GM12878 (cell line): ENCODE measurements around the gene ZMIZ1. TPM values are rescaled to one million over a fixed set of nuclear protein-coding genes. Genes with fewer than 3 reads are reported as not detected.

ENCODE experiments used
- BACH1 ChIP-seq: fragments of 450-650 bp; IDR thresholded peaks from 2 replicates; pipeline ENCODE4 v1.6.1; 2017; ENCODE audit warnings: mild to moderate bottlenecking, borderline replicate concordance
- BMI1 ChIP-seq: fragments of 450-650 bp; IDR thresholded peaks from 2 replicates; pipeline ENCODE4 v1.6.1; 2016; ENCODE audit warnings: mild to moderate bottlenecking, moderate library complexity, borderline replicate concordance
- CEBPZ ChIP-seq: fragments of 150-350 bp; IDR thresholded peaks from 2 replicates; pipeline ENCODE4 v1.6.1; 2016; ENCODE audit warnings: low read depth, low read length
- ESRRA ChIP-seq: IDR thresholded peaks from 2 replicates; pipeline ENCODE4 v1.6.1; 2012; ENCODE audit warnings: mild to moderate bottlenecking, low read length, improper control_type of control experiment
- KAT2A ChIP-seq: conservative IDR thresholded peaks from 2 replicates; pipeline ENCODE4 v1.6.1; 2011; ENCODE audit warnings: low read depth, low read length; ENCODE audit not compliant: control insufficient read depth
- MYB ChIP-seq: fragments of 150-350 bp; IDR thresholded peaks from 2 replicates; pipeline ENCODE4 v1.6.1; 2014; ENCODE audit warnings: mild to moderate bottlenecking, low read depth, low read length, borderline replicate concordance
- NFXL1 ChIP-seq: fragments of 450-650 bp; IDR thresholded peaks from 2 replicates; pipeline ENCODE4 v1.6.1; 2017; ENCODE audit warnings: antibody characterized with exemption, mild to moderate bottlenecking, borderline replicate concordance
- NR2F1 ChIP-seq: fragments of 450-650 bp; conservative IDR thresholded peaks from 2 replicates; pipeline ENCODE4 v1.6.1; 2017; ENCODE audit warnings: mild to moderate bottlenecking
- ZNF622 ChIP-seq: fragments of 450-650 bp; IDR thresholded peaks from 2 replicates; pipeline ENCODE4 v1.6.1; 2017; ENCODE audit warnings: mild to moderate bottlenecking, inconsistent platforms
- polyA plus RNA-seq, 11 experiments: library from polyadenylated mRNA; depleted of rRNA in 4 of 11; unstranded in 6 of 11; stranded (reverse) in 5 of 11; fragments of >200 nt; fragmentation: Nextera tagmentation in 4 of 11; fragmentation: Illumina TruSeq in 1 of 11; extraction: Ambion mirVana in 4 of 11; extraction: Trizol in 1 of 11; gene quantifications; 1 replicate in 1 of 11; 2 replicates in 10 of 11; pipeline versions ENCODE4 v1.2.1 to v1.2.3, GENCODE V29; 2011 to 2016; ENCODE audit warnings: inconsistent platforms in 2 of 11, missing spikeins in 2 of 11, low read depth in 1 of 11
- total RNA-seq, 4 experiments: library from RNA; depleted of rRNA in 3 of 4; stranded (reverse); fragments of >200 nt in 3 of 4; fragmentation: Illumina TruSeq in 1 of 4; extraction: Trizol in 1 of 4; gene quantifications; 2 replicates each; pipeline versions ENCODE4 v1.2.1 to v1.2.3, GENCODE V29; 2013 to 2021
- TF ChIP-seq, protein P1 (sequence below): fragments of 450-650 bp; formaldehyde crosslinking; IDR thresholded peaks from 2 replicates; pipeline ENCODE4 v1.5.0; 2022; ENCODE audit warnings: mild to moderate bottlenecking, missing genetic modification characterization
- TF ChIP-seq, protein P2 (sequence below): fragments of 450-650 bp; IDR thresholded peaks from 2 replicates; pipeline ENCODE4 v1.6.1; 2018; ENCODE audit warnings: borderline replicate concordance, mild to moderate bottlenecking; ENCODE audit not compliant: partially characterized antibody
- TF ChIP-seq, protein P3 (sequence below): fragments of 450-650 bp; IDR thresholded peaks from 2 replicates; pipeline ENCODE4 v1.6.1; 2018; ENCODE audit warnings: mild to moderate bottlenecking, low read depth, moderate library complexity; ENCODE audit not compliant: partially characterized antibody

ZMIZ1 gene
- total and polyA plus RNA-seq, 10 of the 15 experiments (the other 5 are each of a cell fraction or from before 2014, with no cell fraction given) = 3.1 to 82.3 (median 14.9) TPM

GRCh38 chr10:79207096-79207357, 138.3 kb downstream of the ZMIZ1 start (continued):
- TF ChIP-seq NFXL1 (no peak), CEBPZ (no peak), BMI1 (no peak), MYB (no peak), KAT2A (no peak), BACH1 (no peak), ESRRA (no peak), NR2F1 (no peak), ZNF622 (no peak)
- TF ChIP-seq, protein P1, sequence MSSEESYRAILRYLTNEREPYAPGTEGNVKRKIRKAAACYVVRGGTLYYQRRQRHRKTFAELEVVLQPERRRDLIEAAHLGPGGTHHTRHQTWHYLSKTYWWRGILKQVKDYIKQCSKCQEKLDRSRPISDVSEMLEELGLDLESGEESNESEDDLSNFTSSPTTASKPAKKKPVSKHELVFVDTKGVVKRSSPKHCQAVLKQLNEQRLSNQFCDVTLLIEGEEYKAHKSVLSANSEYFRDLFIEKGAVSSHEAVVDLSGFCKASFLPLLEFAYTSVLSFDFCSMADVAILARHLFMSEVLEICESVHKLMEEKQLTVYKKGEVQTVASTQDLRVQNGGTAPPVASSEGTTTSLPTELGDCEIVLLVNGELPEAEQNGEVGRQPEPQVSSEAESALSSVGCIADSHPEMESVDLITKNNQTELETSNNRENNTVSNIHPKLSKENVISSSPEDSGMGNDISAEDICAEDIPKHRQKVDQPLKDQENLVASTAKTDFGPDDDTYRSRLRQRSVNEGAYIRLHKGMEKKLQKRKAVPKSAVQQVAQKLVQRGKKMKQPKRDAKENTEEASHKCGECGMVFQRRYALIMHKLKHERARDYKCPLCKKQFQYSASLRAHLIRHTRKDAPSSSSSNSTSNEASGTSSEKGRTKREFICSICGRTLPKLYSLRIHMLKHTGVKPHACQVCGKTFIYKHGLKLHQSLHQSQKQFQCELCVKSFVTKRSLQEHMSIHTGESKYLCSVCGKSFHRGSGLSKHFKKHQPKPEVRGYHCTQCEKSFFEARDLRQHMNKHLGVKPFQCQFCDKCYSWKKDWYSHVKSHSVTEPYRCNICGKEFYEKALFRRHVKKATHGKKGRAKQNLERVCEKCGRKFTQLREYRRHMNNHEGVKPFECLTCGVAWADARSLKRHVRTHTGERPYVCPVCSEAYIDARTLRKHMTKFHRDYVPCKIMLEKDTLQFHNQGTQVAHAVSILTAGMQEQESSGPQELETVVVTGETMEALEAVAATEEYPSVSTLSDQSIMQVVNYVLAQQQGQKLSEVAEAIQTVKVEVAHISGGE (CRISPR knock-in tag) = no peak
- TF ChIP-seq, protein P2, sequence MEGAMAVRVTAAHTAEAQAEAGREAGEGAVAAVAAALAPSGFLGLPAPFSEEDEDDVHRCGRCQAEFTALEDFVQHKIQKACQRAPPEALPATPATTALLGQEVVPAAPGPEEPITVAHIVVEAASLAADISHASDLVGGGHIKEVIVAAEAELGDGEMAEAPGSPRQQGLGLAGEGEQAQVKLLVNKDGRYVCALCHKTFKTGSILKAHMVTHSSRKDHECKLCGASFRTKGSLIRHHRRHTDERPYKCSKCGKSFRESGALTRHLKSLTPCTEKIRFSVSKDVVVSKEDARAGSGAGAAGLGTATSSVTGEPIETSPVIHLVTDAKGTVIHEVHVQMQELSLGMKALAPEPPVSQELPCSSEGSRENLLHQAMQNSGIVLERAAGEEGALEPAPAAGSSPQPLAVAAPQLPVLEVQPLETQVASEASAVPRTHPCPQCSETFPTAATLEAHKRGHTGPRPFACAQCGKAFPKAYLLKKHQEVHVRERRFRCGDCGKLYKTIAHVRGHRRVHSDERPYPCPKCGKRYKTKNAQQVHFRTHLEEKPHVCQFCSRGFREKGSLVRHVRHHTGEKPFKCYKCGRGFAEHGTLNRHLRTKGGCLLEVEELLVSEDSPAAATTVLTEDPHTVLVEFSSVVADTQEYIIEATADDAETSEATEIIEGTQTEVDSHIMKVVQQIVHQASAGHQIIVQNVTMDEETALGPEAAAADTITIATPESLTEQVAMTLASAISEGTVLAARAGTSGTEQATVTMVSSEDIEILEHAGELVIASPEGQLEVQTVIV = no peak
- TF ChIP-seq, protein P3, sequence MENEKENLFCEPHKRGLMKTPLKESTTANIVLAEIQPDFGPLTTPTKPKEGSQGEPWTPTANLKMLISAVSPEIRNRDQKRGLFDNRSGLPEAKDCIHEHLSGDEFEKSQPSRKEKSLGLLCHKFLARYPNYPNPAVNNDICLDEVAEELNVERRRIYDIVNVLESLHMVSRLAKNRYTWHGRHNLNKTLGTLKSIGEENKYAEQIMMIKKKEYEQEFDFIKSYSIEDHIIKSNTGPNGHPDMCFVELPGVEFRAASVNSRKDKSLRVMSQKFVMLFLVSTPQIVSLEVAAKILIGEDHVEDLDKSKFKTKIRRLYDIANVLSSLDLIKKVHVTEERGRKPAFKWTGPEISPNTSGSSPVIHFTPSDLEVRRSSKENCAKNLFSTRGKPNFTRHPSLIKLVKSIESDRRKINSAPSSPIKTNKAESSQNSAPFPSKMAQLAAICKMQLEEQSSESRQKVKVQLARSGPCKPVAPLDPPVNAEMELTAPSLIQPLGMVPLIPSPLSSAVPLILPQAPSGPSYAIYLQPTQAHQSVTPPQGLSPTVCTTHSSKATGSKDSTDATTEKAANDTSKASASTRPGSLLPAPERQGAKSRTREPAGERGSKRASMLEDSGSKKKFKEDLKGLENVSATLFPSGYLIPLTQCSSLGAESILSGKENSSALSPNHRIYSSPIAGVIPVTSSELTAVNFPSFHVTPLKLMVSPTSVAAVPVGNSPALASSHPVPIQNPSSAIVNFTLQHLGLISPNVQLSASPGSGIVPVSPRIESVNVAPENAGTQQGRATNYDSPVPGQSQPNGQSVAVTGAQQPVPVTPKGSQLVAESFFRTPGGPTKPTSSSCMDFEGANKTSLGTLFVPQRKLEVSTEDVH = no peak
